Measurements from ENCODE around the gene CETP.
"Not testable (repeated sequence)": the region's sequence is repeated elsewhere in the genome, so short reads cannot be mapped to it uniquely, and the experiment has no call there.

Gene CETP

GRCh38 chr16:56961851-56962281, at the start of gene CETP:
TSS of gene CETP (plus strand) at chr16:56961950. CDS start at chr16:56961980, 30 bp downstream.
- no peak for DNase-seq

- DNase-seq = no peak
These were observed 48.7 kb upstream of the CETP start for GRCh38 chr16:56912746-56913708.

- no peak for DNase-seq
These were observed 46.9 kb upstream of the CETP start for GRCh38 chr16:56914896-56915295.

GRCh38 chr16:56915336-56916119, 46.2 kb upstream of the CETP start:
- no peak for DNase-seq

- peak; percentile 67 for DNase-seq
These were observed 45.0 kb upstream of the CETP start for GRCh38 chr16:56916571-56917403.

GRCh38 chr16:56918467-56919012, 43.2 kb upstream of the CETP start:
- DNase-seq = no peak

- no peak for DNase-seq
These were observed 42.5 kb upstream of the CETP start for GRCh38 chr16:56919099-56919800.

GRCh38 chr16:56921571-56921970, 40.2 kb upstream of the CETP start:
- DNase-seq = no peak

- DNase-seq = no peak
These were observed 38.2 kb upstream of the CETP start for GRCh38 chr16:56923481-56924091.

- DNase-seq = no peak
These were observed 34.3 kb upstream of the CETP start for GRCh38 chr16:56927471-56927870.

GRCh38 chr16:56929639-56930038, 32.1 kb upstream of the CETP start:
- no peak for DNase-seq

- no peak for DNase-seq
These were observed 31.1 kb upstream of the CETP start for GRCh38 chr16:56930486-56931270.

GRCh38 chr16:56931271-56931891, 30.4 kb upstream of the CETP start:
- DNase-seq = peak; percentile 24

GRCh38 chr16:56931892-56932720, 29.6 kb upstream of the CETP start, which contains the start of gene HERPUD1:
TSS of gene HERPUD1 (plus strand) at chr16:56932142. CDS start at chr16:56932245, 103 bp downstream.
- DNase-seq = peak; percentile 99

- DNase-seq = peak; percentile 57
These were observed 28.8 kb upstream of the CETP start for GRCh38 chr16:56932721-56933619.

GRCh38 chr16:56933828-56934598, 27.7 kb upstream of the CETP start:
- DNase-seq = no peak

- not testable (repeated sequence) for DNase-seq
These were observed 27.1 kb upstream of the CETP start for GRCh38 chr16:56934599-56935145.
